ENCODE results near the gene PWWP2A. TPM values are rescaled to one million over a fixed set of nuclear protein-coding genes. Genes with fewer than 3 reads are reported as not detected.

PWWP2A gene
- total and polyA plus RNA-seq, 2 of the 8 experiments (the other 6 are each of a cell fraction or from before 2014, with no cell fraction given) = 18.5 to 63.0 TPM

- TF ChIP-seq POU5F1 (IDR thresholded peaks at IDR 0.05; ENCODE audit: low read depth, low read length) = no peak
- no peak for TF ChIP-seq GABPA (IDR thresholded peaks at IDR 0.05; ENCODE audit: borderline replicate concordance, insufficient read depth, low read length)
- peak; percentile 94 for TF ChIP-seq ASH2L (IDR thresholded peaks at IDR 0.05; ENCODE audit: low read length)
- no peak for TF ChIP-seq EGR1 (IDR thresholded peaks at IDR 0.05; ENCODE audit: borderline replicate concordance, low read depth, low read length)
- peak in 1 of 2 experiments; percentile 89; a peak in 2 of 4 replicates for TF ChIP-seq HDAC2 (IDR thresholded peaks at IDR 0.05; ENCODE audit: borderline replicate concordance in 1 of 2, low read depth in 2 of 2, low read length in 2 of 2)
- TF ChIP-seq MAFK (IDR thresholded peaks at IDR 0.05; ENCODE audit: low read depth, low read length) = no peak
- TF ChIP-seq ATF2 (IDR thresholded peaks at IDR 0.05; ENCODE audit: low read length) = peak; percentile 50; the same call in 1 of the 2 replicates
- no peak for TF ChIP-seq BCL11A (IDR thresholded peaks at IDR 0.05; ENCODE audit: low read depth in 2 of 2, low read length in 2 of 2)
- peak; percentile 46; the same call in 1 of the 2 replicates for TF ChIP-seq BACH1 (IDR thresholded peaks at IDR 0.05; ENCODE audit: low read length)
- TF ChIP-seq TEAD4 (IDR thresholded peaks at IDR 0.05; ENCODE audit: low read depth, low read length) = peak; percentile 95
- no peak for TF ChIP-seq YY1 (IDR thresholded peaks at IDR 0.05; ENCODE audit: low read depth, low read length)
- TF ChIP-seq USF2 (IDR thresholded peaks at IDR 0.05; ENCODE audit: low read length) = peak; percentile 30; the same call in 1 of the 2 replicates
- TF ChIP-seq JUND (IDR thresholded peaks at IDR 0.05; ENCODE audit: low read length) = peak; percentile 9; the same call in 1 of the 2 replicates
- TF ChIP-seq TBP (IDR thresholded peaks at IDR 0.05; ENCODE audit: low read depth, low read length) = peak; percentile 80
- TF ChIP-seq SIN3A (conservative IDR thresholded peaks at IDR 0.05 in 1 of 2, IDR thresholded peaks at IDR 0.05 in 1 of 2; ENCODE audit: low read depth in 1 of 2, low read length in 2 of 2) = 0 out of 4 replicates have a peak, but pooled peaks of 1 of the 2 experiments have one; percentile 49
- TF ChIP-seq KDM4A (IDR thresholded peaks at IDR 0.05; ENCODE audit: low read depth, low read length, severe bottlenecking) = no peak
- TF ChIP-seq SP1 (IDR thresholded peaks at IDR 0.05; ENCODE audit: low read depth, low read length) = peak; percentile 86; the same call in 1 of the 2 replicates
- TF ChIP-seq CTCF (IDR thresholded peaks at IDR 0.05; ENCODE audit: control extremely low read depth in 1 of 3, insufficient read depth in 1 of 3, low read depth in 1 of 3, low read length in 3 of 3) = no peak
These were observed 40.9 kb upstream of the PWWP2A start (continued) for GRCh38 chr5:160159991-160160792.
